Endodermal cell (in vitro differentiated cells): Measurements from ENCODE around the gene PSG6. TPM values are rescaled to one million over a fixed set of nuclear protein-coding genes. Genes with fewer than 3 reads are reported as not detected.
"Not testable (repeated sequence)": the region's sequence is repeated elsewhere in the genome, so short reads cannot be mapped to it uniquely, and the experiment has no call there.

ENCODE experiments used
- DNase-seq: peaks from one replicate; pipeline ENCODE4 v3.0.0-alpha.2; 2017
- H3K27ac ChIP-seq: 2 replicates; pipeline ENCODE4 v1.5.1; 2013; ENCODE audit warnings: mild to moderate bottlenecking, low read depth, low read length, moderate library complexity
- H3K27me3 ChIP-seq: 2 replicates; pipeline ENCODE4 v1.6.1; 2013; ENCODE audit warnings: mild to moderate bottlenecking, low read length, moderate library complexity; ENCODE audit not compliant: insufficient read depth, control insufficient read depth, poor library complexity, severe bottlenecking
- H3K36me3 ChIP-seq: 2 replicates; pipeline ENCODE4 v1.7.0; 2013; ENCODE audit warnings: mild to moderate bottlenecking, low read length, moderate library complexity; ENCODE audit not compliant: control insufficient read depth, insufficient read depth
- H3K4me1 ChIP-seq: one replicate; pipeline ENCODE4 v1.7.0; 2013; ENCODE audit warnings: low read length; ENCODE audit not compliant: control insufficient read depth, insufficient read depth
- H3K4me3 ChIP-seq: 2 replicates; pipeline ENCODE4 v1.5.1; 2013; ENCODE audit warnings: mild to moderate bottlenecking, low read length, moderate library complexity
- H3K9ac ChIP-seq: 2 replicates; pipeline ENCODE4 v1.6.1; 2013; ENCODE audit warnings: mild to moderate bottlenecking, low read length, moderate library complexity; ENCODE audit not compliant: poor library complexity, severe bottlenecking; ENCODE audit errors: extremely low read depth
- H3K9me3 ChIP-seq: 2 replicates; pipeline ENCODE4 v1.6.1; 2013; ENCODE audit warnings: mild to moderate bottlenecking, low read length, moderate library complexity; ENCODE audit not compliant: control insufficient read depth
- H3K27ac Mint-ChIP-seq: 2 replicates; pipeline ENCODE4 v1.8.0; 2020; ENCODE audit warnings: mixed read lengths
- H3K27me3 Mint-ChIP-seq: 2 replicates; pipeline ENCODE4 v1.8.0; 2021; ENCODE audit warnings: mild to moderate bottlenecking, mixed read lengths; ENCODE audit not compliant: insufficient read depth
- H3K36me3 Mint-ChIP-seq: 2 replicates; pipeline ENCODE4 v1.8.0; 2020; ENCODE audit warnings: low read depth, mixed read lengths
- H3K4me1 Mint-ChIP-seq: 2 replicates; pipeline ENCODE4 v1.8.0; 2020; ENCODE audit warnings: mixed read lengths
- H3K4me3 Mint-ChIP-seq: 2 replicates; pipeline ENCODE4 v1.8.0; 2020; ENCODE audit warnings: mild to moderate bottlenecking, moderate library complexity, mixed read lengths
- H3K9me3 Mint-ChIP-seq: 2 replicates; pipeline ENCODE4 v1.8.0; 2020; ENCODE audit warnings: mild to moderate bottlenecking, mixed read lengths
- WGBS, 2 experiments: methylation state at CpG; one replicate each; pipeline versions ENCODE4 v1.1.5 to v1.1.7; 2013; ENCODE audit warnings: missing lambda C conversion rate in 2 of 2, mixed read lengths in 1 of 2; ENCODE audit not compliant: insufficient coverage in 1 of 2, insufficient read length in 1 of 2; 5-methylcytosine and 5-hydroxymethylcytosine counted together
- total RNA-seq, 2 donors: library from RNA; stranded (reverse); fragmentation: NEBNext Ultra II Directional in 1 of 2; extraction: Animal tissue kit (Norgen Biotek cat#: 25700) in 1 of 2; gene quantifications; 2 replicates in 1 of 2; 3 replicates in 1 of 2; pipeline ENCODE4 v1.2.1, GENCODE V29; 2021
- TF ChIP-seq, protein P1 (sequence below): fragments of 200-600 bp; sonication (generic); conservative IDR thresholded peaks from 2 replicates; pipeline ENCODE4 v1.5.0; 2021; ENCODE audit warnings: antibody characterized with exemption, mild to moderate bottlenecking

PSG6 gene
- total RNA-seq, 2 donors from 2014 or later, result not detected

DNA sequence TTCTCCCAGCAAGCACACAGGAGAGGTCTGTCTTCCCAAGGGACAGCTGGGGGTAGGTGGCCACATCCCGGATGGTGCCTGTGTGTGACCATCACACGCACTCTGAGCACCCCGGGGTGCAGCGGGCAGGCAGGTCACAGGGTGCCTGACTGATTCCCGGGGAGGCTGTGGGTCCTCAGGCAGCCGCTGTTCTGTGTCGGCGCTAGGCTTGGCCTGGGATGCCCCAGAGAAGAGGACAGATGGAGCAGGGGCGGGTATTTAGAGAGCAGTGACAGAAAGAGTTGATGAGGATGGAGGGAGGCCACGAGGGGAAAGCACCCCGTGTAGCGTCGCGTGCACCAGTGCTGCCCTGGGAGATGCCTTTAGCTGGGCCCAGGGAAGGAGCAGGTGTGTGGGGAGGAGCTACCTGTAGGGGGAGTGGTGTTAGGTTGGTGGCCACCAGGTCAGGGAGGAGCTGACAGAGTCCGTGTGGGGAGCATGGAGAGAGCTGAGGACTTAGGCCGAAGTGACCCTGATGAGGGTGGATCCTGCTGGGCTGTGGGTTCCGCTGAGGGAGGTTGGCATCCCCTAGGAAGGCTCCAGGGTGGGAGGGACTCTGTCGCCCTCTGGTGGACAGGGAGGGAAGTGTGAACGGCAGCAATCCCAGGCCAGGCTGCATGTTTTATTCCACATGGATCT, 60.7 kb downstream of the PSG6 start:
- DNase-seq, result peak; percentile 40
- 82 to 83% methylated on average over 2 to 19 of the region's 19 CpGs for WGBS, 2 experiments
- not testable (repeated sequence) for H3K36me3 ChIP-seq, H3K9ac ChIP-seq, H3K27me3 Mint-ChIP-seq, H3K27me3 ChIP-seq, H3K27ac Mint-ChIP-seq, H3K4me1 Mint-ChIP-seq, H3K9me3 ChIP-seq, H3K4me1 ChIP-seq, H3K27ac ChIP-seq, H3K4me3 ChIP-seq, H3K4me3 Mint-ChIP-seq, H3K36me3 Mint-ChIP-seq
- TF ChIP-seq, protein P1, sequence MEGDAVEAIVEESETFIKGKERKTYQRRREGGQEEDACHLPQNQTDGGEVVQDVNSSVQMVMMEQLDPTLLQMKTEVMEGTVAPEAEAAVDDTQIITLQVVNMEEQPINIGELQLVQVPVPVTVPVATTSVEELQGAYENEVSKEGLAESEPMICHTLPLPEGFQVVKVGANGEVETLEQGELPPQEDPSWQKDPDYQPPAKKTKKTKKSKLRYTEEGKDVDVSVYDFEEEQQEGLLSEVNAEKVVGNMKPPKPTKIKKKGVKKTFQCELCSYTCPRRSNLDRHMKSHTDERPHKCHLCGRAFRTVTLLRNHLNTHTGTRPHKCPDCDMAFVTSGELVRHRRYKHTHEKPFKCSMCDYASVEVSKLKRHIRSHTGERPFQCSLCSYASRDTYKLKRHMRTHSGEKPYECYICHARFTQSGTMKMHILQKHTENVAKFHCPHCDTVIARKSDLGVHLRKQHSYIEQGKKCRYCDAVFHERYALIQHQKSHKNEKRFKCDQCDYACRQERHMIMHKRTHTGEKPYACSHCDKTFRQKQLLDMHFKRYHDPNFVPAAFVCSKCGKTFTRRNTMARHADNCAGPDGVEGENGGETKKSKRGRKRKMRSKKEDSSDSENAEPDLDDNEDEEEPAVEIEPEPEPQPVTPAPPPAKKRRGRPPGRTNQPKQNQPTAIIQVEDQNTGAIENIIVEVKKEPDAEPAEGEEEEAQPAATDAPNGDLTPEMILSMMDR, result peak; percentile 48
- peaks cover 90% of the 10 kb centered on the region for H3K9me3 Mint-ChIP-seq

DNA sequence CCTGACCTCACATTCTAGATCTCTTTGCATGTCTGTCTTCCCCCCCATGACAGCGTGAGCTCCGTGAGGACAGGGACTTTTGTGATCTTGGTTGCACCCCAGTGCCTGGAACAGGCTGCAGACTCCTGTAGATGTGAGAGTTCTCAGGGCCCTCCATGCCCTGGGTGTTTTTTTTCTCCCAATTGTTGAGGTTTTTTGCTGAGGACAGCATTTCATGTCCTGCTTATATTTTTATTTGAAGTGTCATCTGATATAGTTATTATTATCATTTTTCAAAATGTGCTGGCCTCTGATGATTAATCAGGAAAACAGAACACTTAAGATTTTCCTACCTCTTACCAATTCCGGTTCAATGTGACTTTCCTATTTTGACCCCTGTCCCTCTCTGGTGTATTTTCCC, 62.9 kb downstream of the PSG6 start:
- H3K4me1 ChIP-seq, H3K27ac ChIP-seq, H3K9me3 ChIP-seq, DNase-seq, H3K9ac ChIP-seq, H3K27ac Mint-ChIP-seq, H3K36me3 Mint-ChIP-seq, H3K36me3 ChIP-seq, H3K4me3 ChIP-seq, H3K27me3 Mint-ChIP-seq, H3K4me1 Mint-ChIP-seq, H3K27me3 ChIP-seq, H3K4me3 Mint-ChIP-seq: not testable (repeated sequence)
- H3K9me3 Mint-ChIP-seq, result peaks cover 98% of the 10 kb centered on the region
- 97 to 100% methylated on average over 1 of the region's 3 CpGs for WGBS, 2 experiments

DNA sequence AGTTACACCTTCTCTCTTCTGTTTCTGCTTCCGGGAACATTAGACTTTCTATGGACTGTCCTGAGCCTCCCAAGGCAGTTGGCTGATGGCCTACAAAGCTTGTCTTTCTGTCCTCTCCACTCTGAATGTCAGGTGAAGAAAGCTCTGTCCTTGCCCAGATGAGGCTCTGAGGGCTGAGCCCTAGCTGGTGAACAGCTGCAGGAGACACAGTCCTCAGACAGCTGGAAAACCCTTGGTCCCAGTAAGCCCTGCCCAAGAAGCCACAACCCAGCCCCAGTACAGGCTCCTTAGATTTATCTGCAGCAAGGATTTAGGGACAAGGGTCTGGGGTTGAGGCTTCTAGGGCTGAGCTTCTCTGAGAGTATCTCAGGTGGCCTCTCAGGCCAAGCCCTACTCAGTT, 64.5 kb downstream of the PSG6 start:
- not testable (repeated sequence) for DNase-seq, H3K27me3 Mint-ChIP-seq, H3K4me3 ChIP-seq, H3K36me3 ChIP-seq, H3K27ac ChIP-seq, H3K9me3 ChIP-seq, H3K27ac Mint-ChIP-seq, H3K4me1 ChIP-seq, H3K4me3 Mint-ChIP-seq, H3K9ac ChIP-seq, H3K4me1 Mint-ChIP-seq, H3K27me3 ChIP-seq, H3K36me3 Mint-ChIP-seq
- H3K9me3 Mint-ChIP-seq, result peaks cover 92% of the 10 kb centered on the region
- 83 to 86% methylated on average over 1 of the region's 1 CpG for WGBS, 2 experiments

DNA sequence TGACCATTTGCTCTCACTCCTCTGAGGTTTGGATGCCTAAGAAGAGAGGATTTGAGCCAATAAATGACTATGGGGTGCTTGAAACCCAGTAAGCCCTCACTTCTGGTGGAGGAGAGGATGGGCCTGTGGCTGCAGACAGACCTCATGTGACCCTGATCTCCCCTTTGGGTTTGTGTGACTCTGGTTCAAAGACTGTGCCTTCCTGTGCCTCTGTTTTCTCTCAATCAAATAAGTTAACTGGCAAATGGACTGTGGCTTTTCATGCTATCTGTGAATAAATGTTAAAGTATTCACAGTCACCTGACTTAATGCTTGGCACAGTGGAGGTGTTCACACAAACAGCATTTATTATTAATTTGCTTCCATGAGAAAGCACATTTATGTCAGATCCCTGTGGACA, 64.9 kb downstream of the PSG6 start:
- not testable (repeated sequence) for H3K4me1 Mint-ChIP-seq, H3K27ac ChIP-seq, H3K4me3 ChIP-seq, H3K4me1 ChIP-seq, DNase-seq, H3K27ac Mint-ChIP-seq, H3K27me3 ChIP-seq, H3K9me3 ChIP-seq, H3K36me3 Mint-ChIP-seq, H3K4me3 Mint-ChIP-seq, H3K9ac ChIP-seq, H3K27me3 Mint-ChIP-seq, H3K36me3 ChIP-seq
- H3K9me3 Mint-ChIP-seq, result peaks cover 92% of the 10 kb centered on the region

Other genes with a start within 250 kb of the PSG6 start
- not detected for gene PSG3, start 177.4 kb downstream of the PSG6 start, total RNA-seq
- gene PSG8, start 152.2 kb downstream of the PSG6 start, total RNA-seq, result not detected
- not detected for gene PSG1, start 38.2 kb downstream of the PSG6 start, total RNA-seq
- gene PSG7, start 19.3 kb upstream of the PSG6 start, total RNA-seq, result not detected
- gene PSG11, start 108.6 kb upstream of the PSG6 start, total RNA-seq, result not detected
- gene PSG2, start 164.8 kb upstream of the PSG6 start, total RNA-seq, result not detected